ENCODE results near the gene POC5. TPM values are rescaled to one million over a fixed set of nuclear protein-coding genes. Genes with fewer than 3 reads are reported as not detected.

The POC5 gene
- total RNA-seq, 4 donors from 2014 or later = 5.1 to 13.2 (median 10.3) TPM

GRCh38 chr5:75651575-75652238, 65.5 kb downstream of the POC5 start:
- WGBS, 2 donors = 74 to 80% methylated on average over 4 of the region's 4 CpGs
- TF ChIP-seq, protein P1, sequence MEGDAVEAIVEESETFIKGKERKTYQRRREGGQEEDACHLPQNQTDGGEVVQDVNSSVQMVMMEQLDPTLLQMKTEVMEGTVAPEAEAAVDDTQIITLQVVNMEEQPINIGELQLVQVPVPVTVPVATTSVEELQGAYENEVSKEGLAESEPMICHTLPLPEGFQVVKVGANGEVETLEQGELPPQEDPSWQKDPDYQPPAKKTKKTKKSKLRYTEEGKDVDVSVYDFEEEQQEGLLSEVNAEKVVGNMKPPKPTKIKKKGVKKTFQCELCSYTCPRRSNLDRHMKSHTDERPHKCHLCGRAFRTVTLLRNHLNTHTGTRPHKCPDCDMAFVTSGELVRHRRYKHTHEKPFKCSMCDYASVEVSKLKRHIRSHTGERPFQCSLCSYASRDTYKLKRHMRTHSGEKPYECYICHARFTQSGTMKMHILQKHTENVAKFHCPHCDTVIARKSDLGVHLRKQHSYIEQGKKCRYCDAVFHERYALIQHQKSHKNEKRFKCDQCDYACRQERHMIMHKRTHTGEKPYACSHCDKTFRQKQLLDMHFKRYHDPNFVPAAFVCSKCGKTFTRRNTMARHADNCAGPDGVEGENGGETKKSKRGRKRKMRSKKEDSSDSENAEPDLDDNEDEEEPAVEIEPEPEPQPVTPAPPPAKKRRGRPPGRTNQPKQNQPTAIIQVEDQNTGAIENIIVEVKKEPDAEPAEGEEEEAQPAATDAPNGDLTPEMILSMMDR (IDR thresholded peaks at IDR 0.05) = no peak
- no peak for TF ChIP-seq POLR2A (IDR thresholded peaks at IDR 0.05)

GRCh38 chr5:75648712-75649111, 68.5 kb downstream of the POC5 start:
- no peak overlapping the region for H3K4me3 ChIP-seq (ENCODE audit: low read depth, poor library complexity, severe bottlenecking)
- TF ChIP-seq POLR2A (IDR thresholded peaks at IDR 0.05) = no peak
- TF ChIP-seq, protein P1 (IDR thresholded peaks at IDR 0.05) = no peak
- DNase-seq (ENCODE audit: low spot score in 2 of 2) = no peak
- WGBS, 2 donors = 64 to 67% methylated on average over 2 of the region's 2 CpGs
- intact Hi-C loops (cut with DNase I; ENCODE audit: low total_unique reads) = no loop called here

More at GRCh38 chr5:75651575-75652238, 65.5 kb downstream of the POC5 start:
- no peak for DNase-seq (ENCODE audit: low spot score in 2 of 2)
- no peak overlapping the region for H3K4me3 ChIP-seq (ENCODE audit: low read depth, poor library complexity, severe bottlenecking)
- intact Hi-C loops (cut with DNase I; ENCODE audit: low total_unique reads) = no loop called here

GRCh38 chr5:75640826-75641225, 76.4 kb downstream of the POC5 start:
- TF ChIP-seq POLR2A (IDR thresholded peaks at IDR 0.05) = no peak
- TF ChIP-seq, protein P1 (IDR thresholded peaks at IDR 0.05) = no peak
- WGBS, 2 donors = 73 to 79% methylated on average over 2 of the region's 2 CpGs
- H3K4me3 ChIP-seq (ENCODE audit: low read depth, poor library complexity, severe bottlenecking) = no peak overlapping the region
- no peak for DNase-seq (ENCODE audit: low spot score in 2 of 2)
- intact Hi-C loops (cut with DNase I; ENCODE audit: low total_unique reads) = no loop called here

DNA sequence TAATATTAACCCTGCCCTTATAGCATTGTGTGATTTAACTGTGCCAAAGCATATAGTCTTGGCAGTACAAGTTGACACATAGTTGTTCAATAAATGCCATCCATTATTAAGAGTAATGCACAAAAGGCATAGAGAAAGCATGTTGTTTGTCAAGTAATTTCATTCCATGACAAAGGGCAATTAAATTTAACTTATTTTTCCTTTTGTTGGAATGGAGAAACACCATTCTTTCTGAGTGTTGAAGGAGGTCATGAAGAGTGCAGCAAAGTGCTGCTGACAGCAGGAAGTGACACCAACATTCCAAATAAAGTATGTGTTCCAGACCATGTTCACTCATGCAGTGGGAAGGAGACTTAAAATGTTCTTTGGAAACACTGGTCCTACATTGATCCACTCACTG, 76.8 kb downstream of the POC5 start:
- DNase-seq (ENCODE audit: low spot score in 2 of 2) = no peak
- H3K4me3 ChIP-seq (ENCODE audit: low read depth, poor library complexity, severe bottlenecking) = no peak overlapping the region
- intact Hi-C loops (cut with DNase I; ENCODE audit: low total_unique reads) = no loop called here
- TF ChIP-seq, protein P1 (IDR thresholded peaks at IDR 0.05) = no peak
- TF ChIP-seq POLR2A (IDR thresholded peaks at IDR 0.05) = no peak

- WGBS, 2 donors = 77 to 83% methylated on average over 3 of the region's 3 CpGs
- no peak for TF ChIP-seq POLR2A (IDR thresholded peaks at IDR 0.05)
- TF ChIP-seq, protein P1 (IDR thresholded peaks at IDR 0.05) = no peak
- H3K4me3 ChIP-seq (ENCODE audit: low read depth, poor library complexity, severe bottlenecking) = no peak overlapping the region
- no peak for DNase-seq (ENCODE audit: low spot score in 2 of 2)
- intact Hi-C loops (cut with DNase I; ENCODE audit: low total_unique reads) = no loop called here
Observed at GRCh38 chr5:75639535-75640311, 77.5 kb downstream of the POC5 start.

Measured in lower leg skin (tissue), 4 donors.